Measurements from ENCODE around the gene ATF7. TPM values are rescaled to one million over a fixed set of nuclear protein-coding genes. Genes with fewer than 3 reads are reported as not detected.

The ATF7 gene
- total and polyA plus RNA-seq, 2 donors (not counting 1 experiment from before 2014, with no cell fraction given) = 11.4 to 24.7 TPM

GRCh38 chr12:53579545-53579955 is 46.6 kb downstream of the ATF7 start:
- TF ChIP-seq EZH2 (IDR thresholded peaks at IDR 0.05; ENCODE audit: low read length, missing control alignments) (no peak), CTCF (conservative IDR thresholded peaks at IDR 0.05 in 1 of 2, IDR thresholded peaks at IDR 0.05 in 1 of 2; ENCODE audit: low read depth in 1 of 2, low read length in 2 of 2) (no peak)
- H4K20me1 ChIP-seq (ENCODE audit: control insufficient read depth, extremely low read depth, insufficient read depth, low read length) = no peaks in the 10 kb centered on the region
- DNase-seq (ENCODE audit: low read depth in 2 of 2) = no peak
- H3K4me3 ChIP-seq (replicated peaks in 1 of 4; ENCODE audit: control extremely low read depth in 1 of 4, insufficient read depth in 1 of 4, low read depth in 3 of 4, low read length in 4 of 4) = no peak overlapping the region
- H3K79me2 ChIP-seq (ENCODE audit: control insufficient read depth, insufficient read depth, low read length) = no peaks in the 10 kb centered on the region
- H3K36me3 ChIP-seq (ENCODE audit: control insufficient read depth, insufficient read depth, low read length) = no peaks in the 10 kb centered on the region
- H3K9me3 ChIP-seq (ENCODE audit: control insufficient read depth, insufficient read depth, low read depth, low read length) = no peaks in the 10 kb centered on the region
- no peak overlapping the region for H3K27ac ChIP-seq (ENCODE audit: insufficient read depth, low read length)
- H3K27me3 ChIP-seq (ENCODE audit: control insufficient read depth, insufficient read depth, low read length) = no peaks in the 10 kb centered on the region
- H3K9ac ChIP-seq (ENCODE audit: insufficient read depth, low read length) = no peak overlapping the region
- peaks cover 2% of the 10 kb centered on the region for H3K4me1 ChIP-seq (ENCODE audit: control insufficient read depth, extremely low read depth, insufficient read depth, low read length)
- no peak overlapping the region for H2AFZ ChIP-seq (ENCODE audit: low read length)
- no peak overlapping the region for H3K4me2 ChIP-seq (ENCODE audit: extremely low read depth, insufficient read depth, low read length)

GRCh38 chr12:53578783-53579182 is 47.4 kb downstream of the ATF7 start:
- H3K4me2 ChIP-seq (ENCODE audit: extremely low read depth, insufficient read depth, low read length) = no peak overlapping the region
- H3K4me3 ChIP-seq (replicated peaks in 1 of 4; ENCODE audit: control extremely low read depth in 1 of 4, insufficient read depth in 1 of 4, low read depth in 3 of 4, low read length in 4 of 4) = no peak overlapping the region
- H4K20me1 ChIP-seq (ENCODE audit: control insufficient read depth, extremely low read depth, insufficient read depth, low read length) = no peaks in the 10 kb centered on the region
- H3K9me3 ChIP-seq (ENCODE audit: control insufficient read depth, insufficient read depth, low read depth, low read length) = no peaks in the 10 kb centered on the region
- H3K4me1 ChIP-seq (ENCODE audit: control insufficient read depth, extremely low read depth, insufficient read depth, low read length) = peaks cover 2% of the 10 kb centered on the region
- H3K9ac ChIP-seq (ENCODE audit: insufficient read depth, low read length) = no peak overlapping the region
- no peaks in the 10 kb centered on the region for H3K36me3 ChIP-seq (ENCODE audit: control insufficient read depth, insufficient read depth, low read length)
- no peak for DNase-seq (ENCODE audit: low read depth in 2 of 2)
- no peaks in the 10 kb centered on the region for H3K27me3 ChIP-seq (ENCODE audit: control insufficient read depth, insufficient read depth, low read length)
- H3K27ac ChIP-seq (ENCODE audit: insufficient read depth, low read length) = no peak overlapping the region
- no peak overlapping the region for H2AFZ ChIP-seq (ENCODE audit: low read length)
- TF ChIP-seq EZH2 (IDR thresholded peaks at IDR 0.05; ENCODE audit: low read length, missing control alignments) (no peak), CTCF (conservative IDR thresholded peaks at IDR 0.05 in 1 of 2, IDR thresholded peaks at IDR 0.05 in 1 of 2; ENCODE audit: low read depth in 1 of 2, low read length in 2 of 2) (no peak)
- peaks cover 2% of the 10 kb centered on the region for H3K79me2 ChIP-seq (ENCODE audit: control insufficient read depth, insufficient read depth, low read length)

GRCh38 chr12:53577941-53578352 is 48.2 kb downstream of the ATF7 start:
- Histone ChIP-seq H3K36me3 (ENCODE audit: control insufficient read depth, insufficient read depth, low read length) (no peaks in the 10 kb centered on the region), H3K9me3 (ENCODE audit: control insufficient read depth, insufficient read depth, low read depth, low read length) (no peaks in the 10 kb centered on the region), H3K4me3 (replicated peaks in 1 of 4; ENCODE audit: control extremely low read depth in 1 of 4, insufficient read depth in 1 of 4, low read depth in 3 of 4, low read length in 4 of 4) (no peak overlapping the region), H3K4me2 (ENCODE audit: extremely low read depth, insufficient read depth, low read length) (no peak overlapping the region), H3K9ac (ENCODE audit: insufficient read depth, low read length) (no peak overlapping the region), H3K79me2 (ENCODE audit: control insufficient read depth, insufficient read depth, low read length) (peaks cover 5% of the 10 kb centered on the region), H3K4me1 (ENCODE audit: control insufficient read depth, extremely low read depth, insufficient read depth, low read length) (peaks cover 2% of the 10 kb centered on the region), H4K20me1 (ENCODE audit: control insufficient read depth, extremely low read depth, insufficient read depth, low read length) (no peaks in the 10 kb centered on the region), H3K27ac (ENCODE audit: insufficient read depth, low read length) (no peak overlapping the region), H2AFZ (ENCODE audit: low read length) (no peak overlapping the region), H3K27me3 (ENCODE audit: control insufficient read depth, insufficient read depth, low read length) (no peaks in the 10 kb centered on the region)
- TF ChIP-seq EZH2 (IDR thresholded peaks at IDR 0.05; ENCODE audit: low read length, missing control alignments) (no peak), CTCF (conservative IDR thresholded peaks at IDR 0.05 in 1 of 2, IDR thresholded peaks at IDR 0.05 in 1 of 2; ENCODE audit: low read depth in 1 of 2, low read length in 2 of 2) (no peak)
- no peak for DNase-seq (ENCODE audit: low read depth in 2 of 2)
